HG03280 (cell line): Measurements from ENCODE around the gene PPP1R1A.

Source experiments
- ATAC-seq: cut with Tn5 transposase; IDR thresholded peaks from one replicate; pipeline ENCODE4 v1.9.1; 2021; ENCODE audit warnings: mild to moderate bottlenecking, moderate library complexity; ENCODE audit not compliant: unreplicated experiment

Gene PPP1R1A

DNA sequence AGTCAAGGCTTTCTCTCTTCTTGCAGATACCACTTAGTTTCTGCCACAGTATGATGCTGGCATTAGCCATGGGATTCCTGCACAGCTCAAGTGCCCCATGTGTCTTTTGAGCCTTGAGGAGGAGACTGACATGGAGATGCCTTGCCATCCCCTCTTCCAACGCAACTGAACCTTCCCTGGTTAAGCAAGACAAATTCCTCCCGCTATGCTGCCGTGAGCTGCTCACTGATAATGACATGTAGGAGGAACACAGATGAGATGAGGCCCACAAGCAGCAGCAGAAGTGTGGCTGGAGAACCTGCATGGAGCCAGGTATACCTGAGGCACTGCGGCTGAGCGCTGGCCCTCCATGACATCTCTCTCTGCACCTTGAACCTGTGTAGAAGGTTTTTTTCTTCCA lies 15.4 kb upstream of the PPP1R1A start:
- ATAC-seq = no peak

DNA sequence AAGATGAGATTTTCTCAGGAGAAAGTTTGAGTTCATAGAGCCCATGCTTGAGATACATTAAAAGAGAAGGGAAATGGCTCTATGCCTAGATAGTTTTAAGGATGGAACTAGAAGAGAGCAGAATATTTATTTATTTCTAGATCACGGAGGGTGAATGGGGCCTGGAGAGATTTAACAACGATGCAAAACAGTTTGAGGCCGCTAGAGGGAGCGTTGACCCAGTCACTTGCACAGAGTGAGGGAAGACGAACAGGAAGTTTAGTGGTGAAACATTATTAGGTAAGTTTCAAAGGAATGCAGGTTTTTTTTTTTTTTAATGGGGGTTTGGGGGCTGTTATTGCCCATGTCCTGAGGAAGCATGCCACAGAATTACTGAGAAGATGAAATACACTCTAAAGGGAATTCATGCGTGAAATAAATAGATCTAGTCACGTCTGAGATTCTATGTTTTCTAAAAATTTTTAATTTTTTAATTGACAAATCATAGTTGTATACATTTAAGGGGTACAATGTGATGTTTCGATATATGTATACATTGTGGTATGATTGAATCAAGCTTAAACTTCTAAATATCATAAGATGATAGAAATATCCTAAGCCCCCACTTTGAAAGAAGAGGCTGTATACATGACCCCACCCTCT lies 14.8 kb upstream of the PPP1R1A start:
- ATAC-seq = peak; percentile 86

DNA sequence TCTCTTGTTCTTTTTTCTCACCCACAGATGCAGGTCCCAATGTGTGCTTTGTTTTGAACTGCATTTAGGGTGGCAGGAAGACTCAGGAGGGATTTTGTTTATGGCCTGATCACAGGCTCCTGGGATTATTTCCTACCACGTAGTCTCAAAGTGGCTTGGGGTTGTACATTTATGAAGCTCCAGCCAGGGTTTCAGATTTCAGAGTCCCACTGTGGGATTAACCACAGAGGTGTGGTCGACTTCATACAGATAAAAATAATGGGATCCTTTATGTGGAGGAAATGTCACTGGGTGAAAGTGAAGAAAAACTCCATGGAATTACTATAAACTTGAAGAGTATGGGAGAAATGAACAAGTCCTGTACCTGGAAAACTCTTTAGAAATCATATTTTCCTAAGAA lies 14.2 kb upstream of the PPP1R1A start:
- ATAC-seq = no peak

DNA sequence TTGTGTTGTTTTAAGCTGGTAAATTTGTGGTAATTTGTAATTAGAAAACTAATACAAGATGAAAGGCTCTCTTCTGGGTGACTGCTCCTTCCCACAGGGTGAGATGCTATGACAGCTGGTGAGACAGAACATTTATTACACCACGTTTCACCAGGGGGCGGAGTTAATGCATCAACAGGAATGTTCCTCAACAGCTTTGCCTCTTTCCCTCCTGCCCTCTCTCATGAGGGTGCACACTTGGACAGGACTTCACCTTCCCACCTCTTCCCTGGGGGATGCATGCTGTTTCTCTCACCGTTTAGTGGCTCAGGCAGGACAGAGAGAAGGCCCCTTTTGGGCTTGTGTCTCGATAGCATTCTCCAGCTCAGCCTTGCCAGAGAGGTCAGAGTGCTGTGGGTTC lies 13.4 kb upstream of the PPP1R1A start:
- no peak for ATAC-seq

DNA sequence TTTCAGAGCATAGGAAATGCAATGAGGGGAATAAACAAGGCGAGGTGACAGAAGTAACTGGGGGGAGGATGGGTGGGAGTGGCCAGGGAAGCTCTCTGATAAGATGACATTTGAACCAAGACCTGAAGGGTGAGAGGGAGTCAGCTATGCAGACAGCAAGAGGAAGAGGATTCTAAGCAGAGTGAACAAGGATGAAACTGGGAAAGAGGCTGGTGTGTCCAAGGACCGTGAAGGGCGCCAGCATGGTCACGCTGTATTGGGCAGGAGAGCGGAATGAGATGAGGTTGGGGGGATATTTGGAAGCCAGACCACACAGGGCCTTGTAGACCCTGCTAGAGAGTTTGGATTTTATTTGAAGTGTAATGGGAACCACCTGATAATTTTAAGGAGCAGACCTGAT lies 10.5 kb upstream of the PPP1R1A start:
- no peak for ATAC-seq

DNA sequence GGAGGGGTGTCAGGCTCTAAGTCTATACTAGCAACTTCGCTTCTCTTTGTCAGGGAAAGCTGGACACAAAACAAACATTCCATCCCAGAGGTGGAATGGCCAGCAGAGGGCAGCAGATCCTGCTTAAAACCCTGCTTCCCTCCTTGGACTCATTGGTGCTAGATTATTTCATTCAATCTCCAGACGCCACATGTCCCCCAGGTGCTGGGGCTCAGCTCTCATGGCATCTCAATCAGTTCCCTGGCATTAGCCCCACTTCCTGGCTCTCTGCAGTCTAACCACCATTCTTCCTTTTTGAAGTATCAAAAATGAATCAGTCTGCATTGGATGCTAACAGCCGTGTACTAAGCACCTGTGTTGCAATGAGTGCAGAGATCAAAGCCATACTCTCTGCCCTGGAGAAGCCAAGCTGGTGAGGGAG lies 8.1 kb upstream of the PPP1R1A start:
- no peak for ATAC-seq

DNA sequence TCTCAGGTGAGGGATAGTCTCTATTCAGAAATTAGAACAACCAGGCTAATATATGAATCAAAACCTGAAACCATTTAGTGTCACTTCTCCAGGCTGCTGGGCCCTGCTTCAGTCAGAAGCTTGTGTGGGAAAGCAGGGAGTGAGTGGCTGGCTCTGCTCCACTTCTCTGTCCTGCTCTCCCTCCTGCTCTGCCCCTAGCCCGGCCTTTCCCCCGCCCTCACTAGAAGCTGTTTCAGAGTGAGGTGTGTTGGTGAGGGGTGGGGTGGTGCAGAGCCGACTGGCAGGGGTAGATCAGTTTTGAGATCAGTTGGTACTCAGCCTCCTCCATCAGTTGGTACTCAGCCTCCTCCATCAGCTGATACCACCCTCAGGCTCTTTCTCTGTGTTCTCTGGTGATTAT lies 7.0 kb upstream of the PPP1R1A start:
- no peak for ATAC-seq

DNA sequence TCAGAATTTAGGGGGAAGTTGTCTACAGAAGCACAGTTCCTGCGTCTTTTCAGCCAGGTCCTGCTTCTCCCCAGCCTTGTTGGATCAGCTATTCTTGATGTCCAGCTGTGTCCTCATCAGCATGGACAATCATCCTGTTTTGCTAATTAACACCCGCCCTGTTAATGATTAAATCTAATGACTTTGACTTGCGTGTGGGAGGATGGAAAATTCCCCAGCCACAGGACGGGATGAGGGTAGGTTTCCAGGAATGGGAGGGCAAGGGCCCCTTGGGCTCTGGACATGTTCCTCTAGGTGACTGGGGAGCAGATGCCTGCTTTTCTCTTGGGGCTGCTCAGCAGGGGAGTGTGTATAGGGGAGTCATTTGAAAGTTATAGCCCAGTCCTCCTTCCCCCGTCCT lies 5.3 kb upstream of the PPP1R1A start:
- ATAC-seq = no peak

DNA sequence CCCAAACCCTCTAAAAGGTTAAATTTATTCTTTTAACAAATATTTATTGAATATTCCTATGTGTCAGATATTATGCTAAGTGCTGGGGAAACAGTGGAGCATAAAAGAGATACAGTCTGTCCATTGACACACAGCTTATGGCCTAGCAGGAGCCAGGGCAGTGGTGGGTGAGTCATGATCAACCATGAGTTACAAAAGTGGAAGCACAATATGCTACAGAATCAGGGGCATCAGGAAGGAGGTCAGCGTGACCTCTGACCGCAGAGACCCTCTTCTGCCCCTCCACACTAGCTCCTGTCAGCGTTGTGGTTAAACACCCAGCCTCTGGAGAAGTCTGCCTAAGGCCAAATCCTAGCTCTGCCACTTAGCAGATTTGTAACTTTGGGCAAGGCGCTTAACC lies 4.7 kb upstream of the PPP1R1A start:
- no peak for ATAC-seq

DNA sequence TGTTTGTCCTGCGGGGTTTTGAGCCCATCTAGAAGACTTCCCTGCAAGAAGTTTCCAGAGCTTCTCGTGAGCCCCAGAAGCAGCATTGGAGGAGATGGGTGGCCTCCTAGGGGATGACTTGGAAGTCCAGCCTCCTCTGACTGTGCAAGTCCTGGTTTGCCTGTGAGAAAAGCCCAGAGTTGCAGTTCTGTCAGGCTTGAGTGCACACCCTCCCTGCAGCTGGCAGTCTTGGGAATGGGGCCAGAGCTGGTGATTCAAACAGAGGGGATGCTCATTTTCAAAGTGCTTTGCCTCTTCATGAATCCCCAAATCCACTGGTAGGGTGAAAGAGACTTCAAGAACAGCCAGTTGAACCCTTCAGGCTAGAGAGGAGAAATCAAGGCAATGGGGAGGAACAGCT lies 3.9 kb upstream of the PPP1R1A start:
- ATAC-seq = no peak

DNA sequence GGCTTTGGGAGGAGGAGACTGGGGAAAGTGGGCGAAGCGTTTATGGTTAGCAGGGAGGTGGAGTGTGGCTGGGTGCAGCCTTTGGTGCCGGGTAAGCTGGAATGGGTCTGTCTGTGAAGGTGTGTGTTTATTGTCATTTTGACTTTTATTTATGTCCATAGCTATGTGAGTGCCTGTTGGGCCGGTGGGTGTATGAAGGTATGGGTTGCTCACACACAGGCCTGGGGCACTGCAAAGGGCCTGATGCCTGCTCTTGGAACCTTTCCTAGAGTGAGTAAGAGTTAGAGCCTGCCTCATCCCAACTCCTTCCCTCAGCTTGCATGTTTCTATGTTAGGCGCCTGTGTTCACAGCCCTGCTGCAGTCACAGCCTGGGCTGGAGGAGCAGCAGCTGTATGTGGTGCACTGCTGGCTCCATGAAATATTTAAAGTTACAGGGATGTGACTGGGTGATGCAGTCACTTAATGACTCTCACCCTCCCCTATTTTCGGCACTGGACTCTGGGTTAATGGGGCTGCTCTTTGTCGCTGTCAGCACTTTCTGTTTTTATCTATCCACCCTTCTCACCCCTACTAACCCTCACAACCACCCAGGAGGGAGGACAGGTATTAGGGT lies 2.6 kb upstream of the PPP1R1A start:
- no peak for ATAC-seq

DNA sequence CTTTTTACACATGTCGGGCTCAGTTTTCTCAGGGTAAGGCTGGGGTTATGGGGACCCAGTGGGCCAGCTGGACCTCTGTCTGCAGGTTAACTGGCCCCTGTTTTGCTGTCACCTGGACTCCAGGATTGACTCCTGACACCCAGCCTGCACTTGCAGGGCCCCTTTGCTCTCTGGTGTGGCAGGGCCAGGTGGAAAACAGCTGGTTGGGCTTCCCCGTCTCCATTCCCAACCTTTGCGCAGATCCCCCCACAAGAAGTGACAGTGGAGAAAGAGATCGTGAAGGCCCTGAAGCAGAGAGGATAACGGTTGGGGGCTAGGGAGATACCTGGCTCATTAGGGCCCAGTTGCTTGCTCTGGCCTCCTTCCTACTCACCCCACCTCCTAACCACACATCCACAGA lies 1.5 kb upstream of the PPP1R1A start:
- ATAC-seq = no peak

DNA sequence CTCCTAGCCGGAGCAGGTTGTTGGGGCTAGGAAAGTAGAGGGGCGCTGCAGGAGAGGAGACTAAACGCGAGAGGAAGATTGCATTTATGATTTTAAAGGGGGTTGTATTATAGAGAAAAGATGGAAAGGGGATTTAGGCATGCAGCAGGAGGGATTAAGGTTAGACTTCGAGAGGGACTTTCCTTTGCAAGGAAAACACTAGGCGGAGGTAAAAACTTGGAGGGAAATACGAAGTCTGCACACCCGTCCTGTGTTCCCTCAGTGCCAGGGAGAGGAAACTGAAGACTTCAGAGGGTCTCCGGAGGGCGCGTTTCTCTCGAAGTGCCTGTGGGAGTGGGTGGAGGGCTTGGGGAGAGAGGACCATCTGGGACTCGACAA lies 420 bp upstream of the PPP1R1A start:
- no peak for ATAC-seq

DNA sequence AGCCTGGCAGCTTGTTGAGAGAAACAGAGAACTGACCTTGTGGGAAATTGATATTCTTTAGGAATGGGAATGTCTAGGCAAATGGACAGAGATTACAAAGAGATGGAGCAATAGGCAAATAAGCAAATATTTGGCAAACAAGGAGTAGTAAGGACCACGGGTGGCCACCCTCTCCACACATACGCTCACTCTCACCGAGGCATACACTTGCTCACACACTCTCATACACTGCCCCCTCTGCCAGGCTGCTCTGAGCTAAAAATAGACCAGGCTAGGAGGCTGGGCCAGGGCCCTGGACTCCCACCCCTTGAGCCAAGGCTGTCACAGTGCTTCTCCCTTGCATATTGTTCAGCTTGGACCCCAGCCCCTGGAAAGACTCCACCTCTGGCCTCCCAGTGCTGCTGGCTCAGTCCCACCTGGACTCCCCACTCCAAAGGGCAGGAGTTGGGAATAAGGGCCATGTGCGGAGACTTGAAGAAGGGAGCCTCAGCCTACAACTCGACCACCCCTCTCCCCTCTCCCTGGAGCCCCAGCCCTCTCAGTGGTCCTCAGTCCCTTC lies 1.1 kb downstream of the PPP1R1A start:
- no peak for ATAC-seq

DNA sequence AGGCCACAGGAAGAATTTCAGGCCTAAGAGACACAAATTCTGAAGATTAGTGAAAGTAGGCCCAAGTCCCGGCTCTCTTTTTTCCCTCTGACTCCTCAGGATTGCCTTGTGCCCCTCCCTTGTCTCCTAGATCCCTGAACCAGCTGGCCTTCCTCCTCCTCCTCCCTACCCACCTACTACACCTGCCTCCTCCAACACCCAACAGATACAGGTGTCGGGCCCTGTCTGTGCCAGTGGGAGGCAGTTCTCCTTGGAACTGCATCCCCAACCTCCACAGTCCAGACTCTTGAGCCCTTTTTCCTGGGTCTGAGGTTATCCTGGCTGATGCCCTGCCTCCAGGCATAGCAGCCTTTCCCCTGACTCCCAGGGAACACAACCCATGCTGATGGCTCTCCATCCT lies 1.8 kb downstream of the PPP1R1A start:
- no peak for ATAC-seq

DNA sequence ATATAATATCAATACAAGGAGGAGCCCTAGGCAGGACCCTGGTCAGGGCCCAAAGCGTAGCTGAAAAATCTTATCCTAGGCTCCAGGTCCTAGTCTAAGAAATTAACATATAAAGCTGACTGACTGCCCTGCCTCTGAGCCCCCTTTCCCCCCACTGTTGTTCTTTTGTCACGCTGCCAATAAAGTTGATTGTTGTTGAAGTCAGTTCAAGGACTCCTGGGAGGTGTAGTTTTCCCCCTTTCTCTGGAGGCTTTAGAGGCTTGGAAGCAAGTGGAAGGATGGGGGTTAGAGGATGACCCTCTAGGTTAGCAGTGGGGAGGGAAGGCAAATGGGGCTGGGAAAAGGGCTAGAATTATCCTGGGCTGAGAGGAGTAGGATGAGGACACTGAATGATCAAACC lies 3.2 kb downstream of the PPP1R1A start:
- ATAC-seq = no peak

DNA sequence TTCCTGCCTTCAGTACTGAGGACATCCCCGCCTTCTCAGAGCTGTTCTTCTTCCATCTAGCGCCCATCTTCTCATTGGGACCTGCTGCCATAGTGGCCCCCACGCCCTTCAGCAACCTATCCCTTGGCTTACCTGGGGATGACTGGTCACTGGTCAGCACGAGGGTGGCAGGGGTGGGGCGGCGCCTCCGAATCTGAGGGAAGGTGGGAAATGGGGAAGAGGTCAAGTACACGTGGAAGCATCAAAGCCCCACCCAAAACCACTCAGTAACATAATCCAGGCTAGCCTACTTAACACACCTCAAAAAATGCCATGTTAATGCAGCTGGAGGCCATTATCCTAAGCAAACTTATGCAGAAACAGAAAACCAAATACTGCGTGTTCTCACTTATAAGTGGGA lies 4.3 kb downstream of the PPP1R1A start:
- ATAC-seq = no peak

DNA sequence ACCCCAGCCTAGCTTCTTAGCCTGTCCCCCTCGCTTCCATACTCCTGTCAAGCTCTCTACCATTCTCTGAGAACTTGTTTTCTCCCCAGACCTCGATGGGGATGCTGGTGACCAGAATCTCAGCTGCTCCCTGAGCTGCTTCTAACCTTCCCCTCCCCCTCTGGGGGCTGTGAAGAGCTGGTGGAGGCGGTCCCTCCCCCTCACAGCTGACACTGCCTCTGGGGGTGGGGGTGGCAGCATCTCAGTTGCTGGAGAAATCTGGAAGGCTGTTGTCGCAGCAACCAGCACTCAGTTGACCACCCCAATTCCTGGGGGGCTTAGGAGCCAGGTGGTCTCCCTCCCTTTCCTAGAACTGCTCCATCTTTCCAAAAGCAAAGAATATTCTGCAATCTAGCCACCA lies 4.7 kb downstream of the PPP1R1A start:
- no peak for ATAC-seq

DNA sequence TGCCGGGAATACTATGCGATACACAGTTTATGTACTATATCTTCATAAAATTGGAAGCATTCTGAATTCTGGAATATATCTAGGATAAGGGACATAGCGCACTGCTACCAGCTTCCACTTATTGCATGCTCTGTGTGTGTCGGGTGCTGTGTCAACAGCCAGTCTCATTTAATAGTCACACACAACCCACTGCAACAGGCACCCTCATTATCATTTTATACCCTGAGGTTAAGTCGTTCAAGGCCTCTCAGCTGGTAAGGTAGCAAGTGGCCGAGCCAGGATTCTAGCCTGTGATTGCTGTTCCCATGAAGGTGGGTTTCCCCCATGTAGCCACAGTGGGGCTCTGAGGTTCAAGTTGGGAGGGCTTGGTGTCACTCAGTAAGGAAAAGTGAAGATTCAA lies 7.0 kb downstream of the PPP1R1A start:
- ATAC-seq = no peak

DNA sequence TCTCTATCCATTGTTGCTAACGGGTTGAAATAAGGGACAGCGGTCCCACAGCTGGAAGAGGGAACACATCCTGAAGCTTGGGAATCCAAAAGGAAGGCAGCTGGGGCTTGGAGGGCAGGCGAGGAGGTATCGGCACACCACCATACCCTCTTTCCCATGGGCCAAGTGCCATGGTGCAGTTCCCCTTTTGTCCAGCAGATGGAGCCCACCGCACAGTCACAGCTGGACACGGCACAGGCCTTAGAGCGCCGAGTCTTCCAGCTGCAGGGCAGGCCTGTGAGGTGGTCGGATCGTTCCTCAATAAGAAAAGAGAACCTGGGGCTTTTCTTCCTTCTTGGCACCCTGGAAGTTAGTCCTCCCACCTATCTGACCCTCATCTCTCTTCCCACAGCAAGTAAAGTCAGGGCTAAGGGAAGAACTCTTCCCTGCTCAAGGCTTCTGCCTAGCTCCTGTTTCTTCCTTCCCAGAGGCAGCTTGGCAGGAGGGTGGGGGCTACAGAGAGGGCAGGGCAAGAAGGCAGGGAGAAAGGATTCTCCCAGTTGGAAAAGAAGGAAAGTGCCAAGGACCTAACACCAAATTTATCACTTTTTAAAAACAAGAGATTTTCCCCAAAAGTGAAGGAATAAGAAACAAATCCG lies 8.6 kb downstream of the PPP1R1A start:
- ATAC-seq = peak; percentile 91

DNA sequence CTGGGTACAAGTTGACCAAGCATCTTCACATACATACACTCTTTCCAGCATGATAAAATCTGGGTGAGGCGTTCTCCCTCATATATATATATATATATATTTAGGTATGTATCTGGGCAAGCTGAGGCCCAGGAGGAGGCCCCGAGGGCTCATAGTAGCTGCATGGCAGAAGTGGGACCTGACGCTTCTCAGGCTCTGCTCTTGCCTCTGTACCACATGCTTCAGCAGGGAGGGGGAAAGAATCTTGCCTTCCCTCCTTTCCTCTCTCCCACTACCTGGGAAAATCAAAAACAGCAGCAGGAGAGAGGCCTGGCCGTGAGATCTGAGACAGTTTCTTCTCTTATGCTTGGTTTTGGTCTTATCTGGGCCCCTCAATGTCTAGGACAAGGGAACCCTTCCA lies 9.2 kb downstream of the PPP1R1A start:
- ATAC-seq = peak; percentile 12

DNA sequence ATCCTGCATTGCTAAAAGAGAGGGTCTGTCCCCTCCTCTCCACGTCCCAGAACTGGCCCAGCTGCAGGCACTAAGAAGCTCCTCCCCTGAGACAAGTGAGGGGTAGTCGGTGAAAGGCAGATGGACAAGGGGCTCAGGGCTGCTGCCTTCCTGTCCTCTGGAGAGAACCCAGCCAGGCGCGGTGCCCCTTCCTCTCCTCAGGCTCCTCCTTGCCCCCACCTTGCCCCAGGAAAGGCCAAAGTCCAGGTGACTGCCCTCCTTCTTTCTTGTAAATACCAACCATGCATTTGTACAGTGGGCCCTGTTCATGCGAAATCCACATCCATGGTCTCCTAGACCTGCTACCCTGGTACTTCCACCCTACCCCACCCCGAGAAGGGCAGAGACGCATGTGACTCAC lies 9.7 kb downstream of the PPP1R1A start:
- no peak for ATAC-seq
